H1 (cell line): ENCODE measurements around the gene HK1. TPM values are rescaled to one million over a fixed set of nuclear protein-coding genes. Genes with fewer than 3 reads are reported as not detected.

ENCODE experiments used
- CTCF ChIA-PET: fragments of 300-600 bp; sonication (Branson Sonifier 250); formaldehyde crosslinking; loops from one replicate; lab custom pipeline; 2021; ENCODE audit not compliant: partially characterized antibody; lab: Charles Lee
- POLR2A ChIA-PET: fragments of 300-600 bp; sonication (Branson Sonifier 250); formaldehyde crosslinking; loops from one replicate; lab custom pipeline; 2021; ENCODE audit warnings: inconsistent platforms; ENCODE audit not compliant: partially characterized antibody; lab: Charles Lee
- DNase-seq, 2 experiments: peaks; one replicate each; pipeline versions ENCODE4 v3.0.0 to v3.0.0-alpha.2; 2010 to 2022; ENCODE audit warnings: low spot score in 2 of 2, low read depth in 1 of 2, mixed read lengths in 1 of 2
- FAIRE-seq: peaks from 2 replicates; lab custom pipeline; 2011; peaks lifted over from hg19 to GRCh38; lab: Jason Lieb, UNC
- H2AFZ ChIP-seq: 2 replicates; pipeline ENCODE4 v1.8.1; 2012; ENCODE audit warnings: low read length, inconsistent platforms
- H2AK5ac ChIP-seq: 2 replicates; pipeline ENCODE4 v1.6.1; 2013; ENCODE audit warnings: low read depth, low read length
- H2BK120ac ChIP-seq: replicated peaks from 2 replicates; pipeline ENCODE3; 2013; ENCODE audit warnings: low read depth, low read length, inconsistent platforms
- H2BK12ac ChIP-seq: 2 replicates; pipeline ENCODE4 v1.6.1; 2013; ENCODE audit warnings: low read depth, low read length
- H2BK15ac ChIP-seq: 2 replicates; pipeline ENCODE4 v1.6.1; 2013; ENCODE audit warnings: low read length
- H2BK20ac ChIP-seq: 2 replicates; pipeline ENCODE4 v1.6.1; 2013; ENCODE audit warnings: low read length
- H2BK5ac ChIP-seq: 2 replicates; pipeline ENCODE4 v1.6.1; 2013; ENCODE audit warnings: low read depth, low read length
- H3K14ac ChIP-seq: 2 replicates; pipeline ENCODE4 v1.6.1; 2013; ENCODE audit warnings: inconsistent platforms; ENCODE audit not compliant: insufficient read length
- H3K18ac ChIP-seq: 2 replicates; pipeline ENCODE4 v1.6.1; 2013; ENCODE audit warnings: low read length; ENCODE audit errors: extremely low read depth
- H3K23ac ChIP-seq: 2 replicates; pipeline ENCODE4 v1.6.1; 2013; ENCODE audit warnings: inconsistent platforms; ENCODE audit not compliant: insufficient read length
- H3K23me2 ChIP-seq: 2 replicates; pipeline ENCODE4 v1.6.1; 2013; ENCODE audit warnings: low read depth, low read length
- H3K27ac ChIP-seq: 2 replicates; pipeline ENCODE4 v1.6.1; 2011; ENCODE audit warnings: low read depth, low read length, inconsistent platforms
- H3K27me3 ChIP-seq, 4 experiments: replicated peaks in 1 of 4; 1 replicate in 1 of 4; 2 replicates in 3 of 4; pipeline versions ENCODE4 v1.6.1 to v1.8.1; 2011 to 2013; ENCODE audit warnings: low read length in 3 of 4, mild to moderate bottlenecking in 3 of 4, inconsistent platforms in 2 of 4, mixed read lengths in 2 of 4, moderate library complexity in 1 of 4; ENCODE audit not compliant: control insufficient read depth in 3 of 4, insufficient read depth in 3 of 4; ENCODE audit errors: extremely low read depth in 1 of 4
- H3K36me3 ChIP-seq, 4 experiments: 2 replicates each; pipeline versions ENCODE4 v1.6.1 to v1.8.1; 2011 to 2013; ENCODE audit warnings: mild to moderate bottlenecking in 4 of 4, low read length in 3 of 4, moderate library complexity in 2 of 4, control low read depth in 1 of 4, inconsistent platforms in 1 of 4; ENCODE audit not compliant: insufficient read depth in 4 of 4, control insufficient read depth in 2 of 4
- H3K4ac ChIP-seq: replicated peaks from 2 replicates; pipeline ENCODE3; 2013; ENCODE audit warnings: low read length, low read depth, mixed read lengths, inconsistent platforms; ENCODE audit not compliant: insufficient read length
- H3K4me1 ChIP-seq, 4 experiments: replicated peaks in 1 of 4; 1 replicate in 1 of 4; 2 replicates in 3 of 4; pipeline versions ENCODE4 v1.6.1 to v1.8.1; 2011 to 2013; ENCODE audit warnings: low read length in 3 of 4, inconsistent platforms in 2 of 4, mixed read lengths in 1 of 4; ENCODE audit not compliant: insufficient read depth in 4 of 4, control insufficient read depth in 3 of 4
- H3K4me2 ChIP-seq, 2 experiments: 2 replicates each; pipeline versions ENCODE4 v1.6.1 to v1.8.1; 2011 to 2013; ENCODE audit warnings: low read depth in 2 of 2, low read length in 2 of 2, control low read depth in 1 of 2, inconsistent platforms in 1 of 2, mild to moderate bottlenecking in 1 of 2; ENCODE audit not compliant: insufficient read depth in 1 of 2
- H3K4me3 ChIP-seq, 4 experiments: fragments of 200-600, 300-600 bp in 1 of 4; sonication (generic), shearing (Covaris generic), sonication (Bioruptor Twin) in 1 of 4; 2 replicates each; pipeline versions ENCODE4 v1.5.1 to v1.8.1; 2011 to 2016; ENCODE audit warnings: low read length in 4 of 4, low read depth in 3 of 4, control low read depth in 2 of 4, inconsistent platforms in 2 of 4, mild to moderate bottlenecking in 2 of 4, mixed read lengths in 1 of 4, moderate library complexity in 1 of 4; ENCODE audit not compliant: insufficient read depth in 2 of 4; ENCODE audit errors: extremely low read depth in 1 of 4
- H3K56ac ChIP-seq: replicated peaks from 2 replicates; pipeline ENCODE3; 2013; ENCODE audit warnings: low read depth, mild to moderate bottlenecking, mixed read lengths, low read length, inconsistent platforms; ENCODE audit not compliant: insufficient read length
- H3K79me1 ChIP-seq: 2 replicates; pipeline ENCODE4 v1.6.1; 2013; ENCODE audit warnings: low read depth, low read length, control low read depth
- H3K79me2 ChIP-seq, 2 experiments: 2 replicates each; pipeline versions ENCODE4 v1.6.1 to v1.8.1; 2012 to 2013; ENCODE audit warnings: low read length in 2 of 2, mild to moderate bottlenecking in 2 of 2, inconsistent platforms in 1 of 2; ENCODE audit not compliant: insufficient read depth in 2 of 2, control insufficient read depth in 1 of 2
- H3K9ac ChIP-seq, 4 experiments: replicated peaks in 1 of 4; 1 replicate in 1 of 4; 2 replicates in 3 of 4; pipeline versions ENCODE4 v1.6.1 to v1.8.1; 2011 to 2013; ENCODE audit warnings: low read depth in 3 of 4, low read length in 3 of 4, control low read depth in 2 of 4, mild to moderate bottlenecking in 2 of 4, moderate library complexity in 2 of 4, inconsistent platforms in 1 of 4; ENCODE audit errors: extremely low read depth in 1 of 4
- H3K9me3 ChIP-seq, 2 experiments: 2 replicates each; pipeline versions ENCODE4 v1.6.1 to v1.8.1; 2012 to 2013; ENCODE audit warnings: mild to moderate bottlenecking in 2 of 2, moderate library complexity in 2 of 2, control low read depth in 1 of 2, inconsistent platforms in 1 of 2, low read depth in 1 of 2, low read length in 1 of 2, mixed read lengths in 1 of 2; ENCODE audit not compliant: insufficient read depth in 2 of 2
- H4K20me1 ChIP-seq, 2 experiments: replicated peaks in 1 of 2; 2 replicates each; pipeline versions ENCODE3 to v1.8.1; 2011 to 2013; ENCODE audit warnings: inconsistent platforms in 2 of 2, low read length in 2 of 2, mild to moderate bottlenecking in 1 of 2; ENCODE audit not compliant: insufficient read depth in 2 of 2, control insufficient read depth in 1 of 2
- H4K5ac ChIP-seq: 2 replicates; pipeline ENCODE4 v1.6.1; 2013; ENCODE audit warnings: low read length, low read depth, mixed read lengths, inconsistent platforms; ENCODE audit not compliant: insufficient read length
- H4K8ac ChIP-seq: 2 replicates; pipeline ENCODE4 v1.8.0; 2013; ENCODE audit warnings: mild to moderate bottlenecking, moderate library complexity, low read length, inconsistent platforms; ENCODE audit not compliant: insufficient read depth; ENCODE audit errors: extremely low read depth
- H4K91ac ChIP-seq: replicated peaks from 2 replicates; pipeline ENCODE3; 2013; ENCODE audit warnings: low read length, mixed read lengths, inconsistent platforms; ENCODE audit not compliant: insufficient read length
- ASH2L ChIP-seq: fragments of 200-600, 300-600 bp; sonication (generic); IDR thresholded peaks from one replicate; pipeline ENCODE4 v1.7.1; 2017; ENCODE audit warnings: low read length
- BACH1 ChIP-seq: IDR thresholded peaks from 2 replicates; pipeline ENCODE4 v1.6.1; 2012; ENCODE audit warnings: low read length, improper control_type of control experiment
- WGBS, 2 experiments: shearing (Covaris generic) in 1 of 2; methylation state at CpG; one replicate each; pipeline versions ENCODE4 v1.1.6 to v1.1.7; 2013 to 2015; ENCODE audit warnings: low lambda C conversion rate in 2 of 2, mixed read lengths in 2 of 2, inconsistent platforms in 1 of 2, low coverage in 1 of 2, missing lambda C conversion rate in 1 of 2; ENCODE audit not compliant: insufficient replicate concordance in 2 of 2, insufficient coverage in 1 of 2, insufficient read length in 1 of 2; ENCODE audit errors: extremely low coverage in 1 of 2, missing lambda C conversion rate in 1 of 2; 5-methylcytosine and 5-hydroxymethylcytosine counted together
- polyA plus RNA-seq, 7 experiments: library from polyadenylated mRNA; depleted of rRNA in 3 of 7; stranded (reverse) in 5 of 7; unstranded in 2 of 7; fragments of >200 nt in 5 of 7; fragments of 200-250 nt in 2 of 7; gene quantifications; 1 replicate in 5 of 7; 2 replicates in 1 of 7; 4 replicates in 1 of 7; pipeline versions ENCODE4 v1.2.1 to v1.2.3, GENCODE V29; 2011 to 2013; ENCODE audit warnings: missing spikeins in 2 of 7, mixed read lengths in 2 of 7
- total RNA-seq: library from RNA; stranded (reverse); fragmentation: NEBNext Ultra II Directional; extraction: Animal tissue kit (Norgen Biotek cat#: 25700); gene quantifications from 2 replicates; pipeline ENCODE4 v1.2.1, GENCODE V29; 2021

The HK1 gene
- total and polyA plus RNA-seq, 2 of the 8 experiments (the other 6 are each of a cell fraction or from before 2014, with no cell fraction given) = 55.8 to 247 TPM

DNA sequence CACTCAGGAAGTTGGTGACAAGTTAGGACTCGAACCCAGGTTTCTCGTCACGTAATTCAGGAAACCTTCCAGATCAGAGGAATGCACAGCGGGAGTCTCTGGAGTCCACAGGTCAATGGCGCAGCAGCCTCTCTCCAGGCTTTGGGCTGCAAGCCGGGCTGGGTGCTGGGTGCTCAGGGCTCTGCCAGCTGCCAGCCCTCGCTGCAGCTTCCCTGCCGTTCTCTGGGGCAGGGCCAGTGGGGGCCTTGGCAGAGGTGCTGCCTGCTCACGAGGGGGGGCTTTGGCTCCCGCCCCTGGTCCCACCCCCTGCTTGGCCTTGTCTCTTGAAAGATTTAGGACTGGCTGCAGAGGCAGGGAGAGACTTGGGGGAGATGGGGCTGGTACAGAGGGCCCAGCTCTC, 138.4 kb downstream of the HK1 start, which contains the start of gene TACR2:
Gene TACR2 (minus strand): TSS at position 224 of the 400 bp plus-strand sequence. CDS start 595 bp downstream, outside the sequence.
- TF ChIP-seq BACH1 (no peak), ASH2L (no peak)
- Histone ChIP-seq H3K4ac (no peak within 1 kb of the TSS), H4K5ac (no peak within 1 kb of the TSS), H3K14ac (no peak within 1 kb of the TSS), H3K9me3 (no peaks in the 10 kb centered on the region), H3K27ac (no peak within 1 kb of the TSS), H3K9ac (no peak within 1 kb of the TSS; a peak in 1 of 7 replicates), H3K4me1 (no peaks in the 10 kb centered on the region; a peak in 2 of 7 replicates), H2BK20ac (no peak within 1 kb of the TSS), H3K4me3 (no peak within 1 kb of the TSS), H3K27me3 (no peaks in the 10 kb centered on the region), H3K23me2 (no peaks in the 10 kb centered on the region), H2BK12ac (no peak within 1 kb of the TSS), H2AFZ (no peak within 1 kb of the TSS), H4K20me1 (no peaks in the 10 kb centered on the region), H3K4me2 (no peak within 1 kb of the TSS), H2BK5ac (peak within 1 kb of the TSS; percentile 52; the same call in 1 of the 2 replicates), H2BK15ac (no peak within 1 kb of the TSS), H2BK120ac (no peak within 1 kb of the TSS), H3K36me3 (no peaks in the 10 kb centered on the region), H2AK5ac (no peak within 1 kb of the TSS), H4K91ac (no peak within 1 kb of the TSS), H3K79me2 (no peaks in the 10 kb centered on the region), H3K56ac (no peak within 1 kb of the TSS), H3K18ac (no peak within 1 kb of the TSS), H4K8ac (peak within 1 kb of the TSS; percentile 1), H3K23ac (no peak within 1 kb of the TSS), H3K79me1 (no peaks in the 10 kb centered on the region)
- WGBS, 2 experiments = 84% methylated on average over 6 of the region's 10 CpGs; no CpG with 5 or more reads in 1 of the 2 experiments
- FAIRE-seq (no peak), DNase-seq (no peak)
- CTCF ChIA-PET = interaction anchor here (0.9 to 4.3 kb wide), 6 partner anchors 9 to 239 kb away, joined by 3 to 18 read pairs (median 4); no protein-coding TSS in a partner anchor
- POLR2A ChIA-PET = interaction anchor here (0.8 kb wide), 1 partner anchor 295 kb away, joined by 4 read pairs; no protein-coding TSS in a partner anchor
